ENCODE results near the gene TIMM22. TPM values are rescaled to one million over a fixed set of nuclear protein-coding genes. Genes with fewer than 3 reads are reported as not detected.
A peak's percentile ranks its signal among the peaks of the same experiment; 100 is the strongest.

Gene TIMM22
- total RNA-seq, 5 donors from 2014 or later (not counting 1 experiment from before 2014, with no cell fraction given), result 8.9 to 13.2 (median 11.4) TPM

- POLR2A ChIA-PET, result no interaction called here
- no peak overlapping the region for H3K4me3 ChIP-seq (ENCODE audit: control insufficient read depth in 1 of 2, extremely low read depth in 1 of 2, low read length in 1 of 2)
- H3K27ac Mint-ChIP-seq, result peak overlapping the region in 1 of 2 donors; percentile 28
- no peak overlapping the region for H3K27ac ChIP-seq (ENCODE audit: low read length)
- no peak overlapping the region for H3K4me3 Mint-ChIP-seq
- no peaks in the 10 kb centered on the region for H3K9me3 ChIP-seq
- WGBS (ENCODE audit: insufficient coverage), result 91% methylated on average over 18 of the region's 33 CpGs
- H3K4me1 Mint-ChIP-seq, result no peaks in the 10 kb centered on the region
- peaks cover 15% of the 10 kb centered on the region for H3K36me3 Mint-ChIP-seq
- CTCF ChIA-PET, result no interaction called here
- no peaks in the 10 kb centered on the region for H3K27me3 ChIP-seq (replicated peaks in 1 of 2; ENCODE audit: control insufficient read depth in 2 of 2, extremely low read depth in 1 of 2, insufficient read depth in 2 of 2, low read length in 1 of 2)
- no peaks in the 10 kb centered on the region for H3K27me3 Mint-ChIP-seq
- H3K4me1 ChIP-seq (ENCODE audit: control insufficient read depth in 1 of 2, extremely low read depth in 1 of 2, insufficient read depth in 2 of 2, low read length in 2 of 2), result peaks cover 0 to 5% of the 10 kb centered on the region in 2 experiments
- ATAC-seq (replicated peaks in 1 of 4) (no peak), DNase-seq (no peak)
- H3K9me3 Mint-ChIP-seq, result no peaks in the 10 kb centered on the region
- H3K36me3 ChIP-seq (ENCODE audit: control insufficient read depth in 2 of 2, extremely low read depth in 1 of 2, insufficient read depth in 1 of 2, low read length in 1 of 2), result peaks cover 2 to 40% of the 10 kb centered on the region in 2 donors
Observed at GRCh38 chr17:1050996-1051925, 54.3 kb downstream of the TIMM22 start.

Other genes with a start within 250 kb of the TIMM22 start
- gene GEMIN4, start 244.9 kb upstream of the TIMM22 start, total RNA-seq, result 10 to 100 TPM; 19.6 to 38.2 (median 36.0) TPM
- gene GLOD4, start 214.8 kb upstream of the TIMM22 start, total RNA-seq, result 10 to 100 TPM; 66.9 to 85.1 (median 76.8) TPM
- 10 to 100 TPM; 23.0 to 34.1 (median 25.6) TPM for gene MRM3, start 214.8 kb upstream of the TIMM22 start, total RNA-seq
- gene NXN, start 17.4 kb upstream of the TIMM22 start, total RNA-seq, result 1 to 10 TPM in 2 of 5 donors, under 1 TPM in 3; 0.56 to 1.3 (median 0.96) TPM
- gene ABR, start 182.9 kb downstream of the TIMM22 start, total RNA-seq, result 100 to 1,000 TPM in 4 of 5 donors, 10 to 100 TPM in 1; 89.4 to 165 (median 125) TPM

Data from T-cell (primary cell).